G401.6 (cell line): ENCODE results near the gene MAPT.
A peak's percentile ranks its signal among the peaks of the same experiment; 100 is the strongest.

ENCODE experiments used
- FAIRE-seq: peaks from 2 replicates; lab custom pipeline; 2012; peaks lifted over from hg19 to GRCh38; lab: Jason Lieb, UNC

MAPT gene

DNA sequence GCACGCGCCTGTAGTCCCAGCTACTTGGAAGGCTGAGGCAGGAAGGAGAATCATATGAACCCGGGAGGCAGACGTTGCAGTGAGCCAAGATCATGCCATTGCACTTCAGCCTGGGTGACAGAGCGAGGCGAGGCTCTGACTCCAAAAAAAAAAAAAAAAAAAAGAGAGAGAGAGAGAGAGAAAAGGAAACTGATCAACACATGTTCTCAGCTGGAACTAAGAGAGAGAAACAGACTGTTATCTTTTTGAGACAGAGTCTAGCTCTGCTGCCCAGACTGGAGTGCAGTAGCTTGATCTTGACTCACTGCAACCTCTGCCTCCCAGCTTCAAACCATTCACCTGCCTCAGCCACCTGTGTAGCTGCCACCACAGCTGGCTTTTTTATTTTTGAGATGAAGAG, 165.1 kb downstream of the MAPT start:
- no peak for FAIRE-seq

DNA sequence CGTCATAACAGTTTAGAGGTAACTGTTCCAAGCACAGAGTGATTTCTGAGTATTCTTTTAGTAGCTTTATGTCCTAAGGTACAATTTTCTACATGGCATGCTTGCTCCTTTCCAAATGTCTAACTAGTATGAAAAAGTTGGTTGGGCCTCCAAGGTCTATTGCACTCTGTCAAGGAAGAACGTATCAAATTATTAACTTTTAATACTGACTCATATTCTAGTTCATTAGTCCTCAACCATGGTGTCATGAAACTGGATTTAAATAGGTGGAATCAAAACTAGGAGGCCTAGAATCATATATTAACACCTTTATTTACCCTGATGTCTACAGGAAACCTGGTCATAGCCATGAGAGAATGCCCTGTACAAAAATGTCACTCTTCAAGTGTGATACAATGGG, 166.1 kb downstream of the MAPT start:
- FAIRE-seq: no peak

DNA sequence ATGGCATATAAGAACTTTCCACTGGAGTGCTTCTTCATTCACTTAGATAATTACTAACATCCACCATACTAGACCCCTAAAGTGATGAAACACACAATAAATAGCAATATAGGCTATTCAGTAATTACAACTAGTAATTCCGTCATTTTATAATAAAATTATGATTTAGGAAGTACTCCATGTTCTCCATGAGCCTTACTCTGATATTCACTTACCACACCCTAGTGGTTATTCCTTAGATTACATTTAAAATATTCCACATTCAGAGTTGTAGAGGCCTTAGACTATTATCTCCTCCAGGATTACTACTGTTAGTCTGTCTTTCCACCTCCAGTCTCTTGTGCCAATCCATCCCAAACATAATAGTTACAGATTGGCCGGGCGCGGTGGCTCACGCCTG, 167.1 kb downstream of the MAPT start:
- peak; percentile 78 for FAIRE-seq

DNA sequence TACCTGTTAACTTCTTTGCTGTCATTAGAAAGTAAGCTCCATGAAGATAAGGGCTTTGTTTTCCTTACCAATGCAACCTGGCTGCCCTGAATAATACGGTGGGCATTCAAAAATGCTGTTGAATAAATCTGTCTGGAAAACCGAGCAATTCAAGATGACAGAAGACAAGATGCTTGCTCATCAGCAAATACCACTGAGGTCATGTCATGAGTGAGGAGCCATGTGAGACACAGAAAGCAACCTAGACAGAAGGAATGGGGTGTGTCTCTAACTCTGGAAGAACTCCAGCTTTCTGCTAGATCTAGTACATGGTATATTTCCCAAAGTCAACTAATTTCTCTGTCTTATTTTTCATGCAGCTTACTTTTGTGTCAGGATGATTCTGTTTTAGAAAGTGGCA, 168.9 kb downstream of the MAPT start:
- no peak for FAIRE-seq

DNA sequence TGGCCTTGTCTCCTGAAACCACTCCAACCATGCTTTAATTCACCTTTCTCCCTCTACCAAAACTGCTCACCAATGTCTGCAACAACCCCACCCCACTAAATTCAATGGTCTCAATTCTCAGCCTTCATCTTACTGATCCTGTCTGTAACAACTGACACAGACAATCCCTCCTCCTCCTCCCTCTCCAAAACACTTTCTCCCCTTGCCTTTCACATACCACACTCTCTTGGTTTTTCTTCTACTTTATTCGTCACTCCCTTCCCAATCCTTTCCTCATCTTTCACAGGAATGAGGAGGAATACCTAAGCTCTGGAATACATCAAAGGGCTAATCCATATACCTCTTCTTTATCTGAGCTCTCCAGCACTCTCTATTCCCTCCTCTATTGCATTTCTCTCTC, 170.1 kb downstream of the MAPT start:
- FAIRE-seq: no peak

DNA sequence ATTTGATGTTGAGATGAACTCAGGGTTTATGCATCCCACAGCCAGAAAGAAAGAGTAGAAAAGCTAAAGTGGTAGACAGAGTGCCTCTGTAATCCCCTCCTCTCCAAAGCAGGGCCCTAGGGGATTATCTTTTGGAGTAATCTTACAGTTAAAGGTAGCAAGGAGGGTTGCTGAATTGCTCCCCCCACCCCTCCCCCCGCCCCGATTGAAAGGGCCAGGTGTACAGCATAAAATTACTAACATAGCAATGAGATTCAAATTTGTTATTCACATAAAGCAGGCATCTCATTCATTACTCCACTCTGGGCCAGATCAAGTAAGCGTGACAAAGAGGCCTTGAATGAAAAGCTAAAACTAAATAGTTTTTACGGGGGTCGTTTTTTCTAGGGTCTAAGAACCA, 177.4 kb downstream of the MAPT start:
- no peak for FAIRE-seq

DNA sequence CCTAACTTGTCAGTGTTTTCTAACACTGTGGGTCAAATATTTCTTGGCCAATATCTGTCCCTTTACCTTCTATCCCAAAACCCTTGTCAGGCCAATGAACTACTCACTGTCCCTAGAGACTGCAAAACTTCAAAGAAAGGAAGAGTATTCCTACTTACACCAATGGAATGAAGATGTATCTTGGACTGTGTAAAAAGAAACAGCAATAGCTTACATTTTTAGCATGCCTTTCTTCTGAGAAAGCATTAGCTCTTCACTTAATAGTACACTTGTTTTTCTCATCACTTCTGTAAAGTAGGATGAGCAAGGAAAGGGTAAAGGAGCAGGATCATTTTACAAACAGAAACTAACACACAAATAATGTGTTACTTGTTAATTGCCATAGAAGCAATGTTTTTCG, 178.6 kb downstream of the MAPT start:
- FAIRE-seq: no peak

DNA sequence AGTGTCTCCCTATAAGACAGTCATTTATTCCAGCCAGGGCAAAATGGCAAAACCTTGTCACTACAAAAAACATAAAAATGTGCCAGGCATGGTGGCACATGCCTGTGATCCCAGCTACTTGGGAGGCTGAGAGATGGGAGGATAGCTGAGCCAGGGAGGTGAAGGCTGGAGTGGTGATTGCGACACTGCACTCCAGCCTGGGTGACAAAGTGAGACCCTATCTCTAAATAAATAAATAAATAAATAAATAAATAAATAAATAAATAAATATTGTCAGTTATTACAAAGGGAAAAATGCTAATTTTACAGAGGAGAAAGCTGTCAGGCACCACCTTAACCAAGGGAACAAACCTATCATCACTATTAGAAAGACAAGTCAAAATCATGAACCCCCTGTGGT, 180.2 kb downstream of the MAPT start:
- no peak for FAIRE-seq
